Measurements from ENCODE around the gene NUDCD3.

The NUDCD3 gene

GRCh38 chr7:44333911-44334733, 156.3 kb downstream of the NUDCD3 start:
- DNase-seq (ENCODE audit: low read depth, low spot score): no peak
- no peak overlapping the region for H3K27ac ChIP-seq

- H3K27ac ChIP-seq: no peak overlapping the region
- DNase-seq (ENCODE audit: low read depth, low spot score): no peak
These were observed 158.8 kb downstream of the NUDCD3 start for GRCh38 chr7:44331682-44332081.

- no peak overlapping the region for H3K27ac ChIP-seq
- no peak for DNase-seq (ENCODE audit: low read depth, low spot score)
These were observed 160.1 kb downstream of the NUDCD3 start for GRCh38 chr7:44330331-44330730.

GRCh38 chr7:44329888-44330287, 160.6 kb downstream of the NUDCD3 start:
- no peak for DNase-seq (ENCODE audit: low read depth, low spot score)
- H3K27ac ChIP-seq: no peak overlapping the region
